Esophagus muscularis mucosa (tissue), 3 donors: ENCODE data around the gene COG1.

Source experiments
- CTCF ChIP-seq, 3 experiments: fragments of 200-600 bp in 2 of 3; fragments of 450-650 bp in 1 of 3; sonication (generic) in 2 of 3; IDR thresholded peaks; one replicate each; pipeline ENCODE4 v1.5.1; 2017 to 2019; ENCODE audit warnings: antibody characterized with exemption in 3 of 3, mild to moderate bottlenecking in 2 of 3, moderate library complexity in 1 of 3
- POLR2AphosphoS5 ChIP-seq, 2 donors: sonication (generic); formaldehyde crosslinking; IDR thresholded peaks; one replicate each; pipeline ENCODE4 v1.6.1; 2017; ENCODE audit warnings: antibody characterized with exemption in 2 of 2

GRCh38 chr17:73182616-73183310 is 10.1 kb upstream of the COG1 start:
- no peak for TF ChIP-seq CTCF (IDR thresholded peaks at IDR 0.05)
- no peak for TF ChIP-seq POLR2AphosphoS5 (IDR thresholded peaks at IDR 0.05)
